GM18907 (cell line): ENCODE results near the gene FGGY.
"Not testable (repeated sequence)": the region's sequence is repeated elsewhere in the genome, so short reads cannot be mapped to it uniquely, and the experiment has no call there.

ENCODE experiments used
- ATAC-seq: cut with Tn5 transposase; IDR thresholded peaks from one replicate; pipeline ENCODE4 v1.9.1; 2021; ENCODE audit warnings: mild to moderate bottlenecking, moderate library complexity; ENCODE audit not compliant: unreplicated experiment

FGGY gene

GRCh38 chr1:59605184-59605583 is 308.3 kb downstream of the FGGY start:
- peak; percentile 54 for ATAC-seq

DNA sequence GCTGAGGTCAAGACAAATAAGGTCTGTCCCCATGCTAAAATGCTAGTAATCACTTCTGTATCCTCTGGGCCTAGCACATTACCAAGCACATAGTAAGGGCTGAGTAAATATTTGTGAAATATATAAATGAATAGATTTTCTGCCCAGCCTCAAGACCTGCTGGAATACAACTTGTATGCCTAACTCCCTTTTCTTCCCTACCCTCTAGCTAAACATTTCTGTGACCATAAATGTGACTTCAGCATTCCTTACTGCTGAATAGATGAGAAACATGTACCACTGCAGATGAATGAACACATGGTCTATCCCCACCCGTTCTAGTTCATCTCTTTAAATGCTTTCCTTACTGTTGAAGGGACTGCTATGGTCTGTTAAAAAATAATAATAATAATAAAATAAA is 308.9 kb downstream of the FGGY start:
- no peak for ATAC-seq

DNA sequence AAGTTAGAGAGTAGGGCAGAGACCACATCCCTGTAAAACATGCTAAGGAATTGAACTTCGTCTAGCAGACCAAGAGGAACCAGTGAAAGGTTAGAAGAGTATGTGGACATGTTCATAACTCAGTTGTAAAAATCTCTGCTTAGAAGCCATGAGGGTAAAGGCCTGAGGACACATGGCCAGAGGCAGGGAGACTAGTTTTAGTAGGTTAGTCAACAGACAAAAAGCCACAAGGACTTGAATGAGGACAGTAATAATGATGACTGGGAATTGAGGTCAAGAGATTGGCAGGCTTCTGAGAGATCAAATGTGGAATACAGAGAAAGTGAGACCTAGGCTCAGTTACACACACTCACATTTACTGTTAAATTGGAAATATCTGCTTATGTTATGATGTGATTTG is 312.4 kb downstream of the FGGY start:
- ATAC-seq = no peak

GRCh38 chr1:59610499-59610898 is 313.6 kb downstream of the FGGY start:
- ATAC-seq = not testable (repeated sequence)

DNA sequence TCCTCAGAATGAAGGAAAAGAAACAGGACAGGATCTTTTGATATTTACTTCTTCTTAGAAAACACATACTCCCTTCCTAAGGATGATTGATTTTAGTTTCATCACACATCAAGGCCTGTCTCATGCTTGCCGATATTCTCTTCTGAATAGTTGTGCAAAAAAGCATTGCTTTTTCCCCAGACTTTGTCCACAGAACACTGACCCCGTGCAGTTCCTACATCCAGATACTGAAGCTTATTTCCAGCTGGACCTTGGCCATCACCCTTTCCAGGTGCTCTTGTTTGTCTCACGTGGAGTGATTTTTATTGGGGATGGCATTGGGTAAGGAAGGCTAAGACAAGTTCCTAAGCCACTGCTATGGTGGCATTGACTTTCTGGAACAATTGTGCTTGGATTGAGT is 320.5 kb downstream of the FGGY start:
- ATAC-seq = no peak

GRCh38 chr1:59619557-59619956 is 322.7 kb downstream of the FGGY start:
- no peak for ATAC-seq

GRCh38 chr1:59625384-59625783 is 328.5 kb downstream of the FGGY start:
- ATAC-seq = no peak

DNA sequence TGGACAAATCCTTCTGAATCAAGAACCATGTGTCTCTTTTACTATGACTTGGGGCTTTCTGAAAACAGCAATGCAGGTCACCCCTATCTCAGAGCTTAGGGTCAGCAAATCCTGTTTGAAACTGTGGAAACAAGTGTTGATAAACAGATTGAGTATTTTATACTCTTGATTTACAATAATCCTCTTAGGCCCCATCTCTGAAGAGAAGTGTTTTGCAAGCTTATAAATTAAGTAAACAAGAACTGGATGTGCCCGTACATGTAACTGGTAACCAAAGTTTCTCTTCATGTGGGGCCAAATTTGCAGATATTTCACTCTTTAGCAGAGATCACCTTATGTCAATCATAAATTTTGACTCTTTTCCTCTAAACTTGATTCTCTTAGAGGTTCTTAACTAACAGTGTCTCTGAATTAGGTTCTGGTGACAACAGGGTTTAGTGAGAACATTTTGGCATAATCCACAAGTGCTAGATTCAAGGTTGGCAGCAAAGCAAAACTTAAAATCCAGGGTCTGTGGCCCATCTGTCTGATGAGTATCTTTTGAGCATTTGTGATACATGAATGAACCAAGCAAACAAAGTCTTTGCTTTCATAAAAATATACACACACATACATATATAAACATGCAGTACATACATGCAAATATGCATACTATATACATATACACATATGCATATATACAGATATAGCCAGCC is 334.8 kb downstream of the FGGY start:
- ATAC-seq = no peak

DNA sequence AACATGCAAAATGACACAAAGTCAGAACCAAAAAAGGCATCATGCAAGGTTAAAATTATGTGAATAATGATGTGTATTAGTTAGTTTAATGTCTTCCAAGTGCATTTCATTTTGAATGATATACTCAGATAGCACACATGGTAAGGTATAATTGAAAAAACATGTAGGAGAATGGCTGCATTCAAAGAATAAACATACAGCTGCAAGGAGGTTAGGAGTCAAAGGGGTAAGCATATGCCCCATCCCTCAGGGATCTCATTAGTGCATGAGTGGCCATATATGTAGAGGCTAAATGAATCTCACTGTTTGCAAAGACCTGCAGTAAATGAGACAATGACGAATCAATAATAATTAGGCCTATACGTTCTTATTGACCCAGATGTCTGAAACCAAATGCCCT is 338.2 kb downstream of the FGGY start:
- ATAC-seq = no peak

GRCh38 chr1:59638231-59638711 is 341.4 kb downstream of the FGGY start:
- ATAC-seq = no peak

DNA sequence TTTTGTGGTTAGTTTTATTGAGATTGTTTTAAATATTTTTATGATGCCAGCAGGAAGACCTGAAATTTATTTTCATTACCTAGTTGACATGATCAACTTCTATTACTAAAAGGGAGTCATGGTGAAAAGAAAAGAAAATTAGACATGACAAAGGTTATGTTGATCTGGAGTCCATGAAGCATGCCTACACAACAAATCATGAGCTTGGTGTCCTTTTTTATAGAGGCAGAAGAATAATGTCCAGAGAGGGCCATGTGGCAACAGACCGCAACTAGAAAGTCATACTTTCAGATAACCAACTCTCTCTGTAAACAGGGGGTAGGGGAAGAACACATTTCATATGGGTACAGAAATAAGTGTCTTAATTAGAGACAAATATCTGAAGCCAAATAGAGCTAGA is 342.4 kb downstream of the FGGY start:
- no peak for ATAC-seq

- no peak for ATAC-seq
These were observed 344.0 kb downstream of the FGGY start for GRCh38 chr1:59640851-59641250.

DNA sequence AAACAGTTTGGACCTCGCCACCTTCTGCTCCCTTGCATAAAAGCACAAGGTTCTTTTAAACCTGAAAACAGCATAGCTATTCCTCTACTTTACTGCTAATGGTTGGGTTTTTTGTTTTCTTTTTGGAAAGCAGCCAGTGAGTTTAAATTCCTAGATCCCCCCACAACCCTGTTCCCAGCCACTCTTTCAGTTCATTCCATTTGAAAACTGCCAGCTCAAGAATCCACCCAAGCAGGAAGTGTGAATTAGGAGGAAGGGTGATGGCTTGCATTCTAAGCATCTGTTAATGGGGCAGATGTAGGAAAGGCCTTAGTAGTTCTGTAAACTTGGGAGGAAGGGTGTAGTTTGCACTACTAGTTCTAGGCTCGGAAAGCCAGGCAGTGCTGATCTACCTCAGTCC is 344.9 kb downstream of the FGGY start:
- ATAC-seq = no peak

- no peak for ATAC-seq
These were observed 346.6 kb downstream of the FGGY start for GRCh38 chr1:59643526-59643925.

- ATAC-seq = no peak
These were observed 349.0 kb downstream of the FGGY start for GRCh38 chr1:59645893-59646292.

DNA sequence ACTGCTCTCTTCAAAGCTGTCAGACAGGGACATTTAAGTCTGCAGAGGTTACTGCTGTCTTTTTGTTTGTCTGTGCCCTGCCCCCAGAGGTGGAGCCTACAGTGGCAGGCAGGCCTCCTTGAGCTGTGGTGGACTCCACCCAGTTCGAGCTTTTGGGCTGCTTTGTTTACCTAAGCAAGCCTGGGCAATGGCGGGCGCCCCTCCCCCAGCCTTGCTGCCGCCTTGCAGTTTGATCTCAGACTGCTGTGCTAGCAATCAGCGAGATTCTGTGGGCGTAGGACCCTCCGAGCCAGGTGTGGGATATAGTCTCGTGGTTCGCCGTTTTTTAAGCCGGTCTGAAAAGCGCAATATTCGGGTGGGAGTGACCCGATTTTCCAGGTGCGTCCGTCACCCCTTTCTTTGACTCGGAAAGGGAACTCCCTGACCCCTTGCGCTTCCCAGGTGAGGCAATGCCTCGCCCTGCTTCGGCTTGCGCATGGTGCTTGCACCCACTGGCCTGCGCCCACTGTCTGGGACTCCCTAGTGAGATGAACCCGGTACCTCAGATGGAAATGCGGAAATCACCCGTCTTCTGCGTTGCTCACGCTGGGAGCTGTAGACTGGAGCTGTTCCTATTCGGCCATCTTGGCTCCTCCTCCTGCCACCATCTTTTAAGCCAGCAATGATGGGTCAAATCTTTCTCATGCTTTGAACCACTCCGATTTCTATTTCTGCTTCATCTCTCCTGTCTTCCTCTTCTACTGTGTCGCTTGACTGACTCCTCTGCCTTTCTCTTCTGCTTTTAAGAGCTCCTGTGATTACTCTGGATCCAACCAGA is 356.5 kb downstream of the FGGY start:
- ATAC-seq = not testable (repeated sequence)

GRCh38 chr1:59653968-59654367 is 357.1 kb downstream of the FGGY start:
- ATAC-seq = no peak

DNA sequence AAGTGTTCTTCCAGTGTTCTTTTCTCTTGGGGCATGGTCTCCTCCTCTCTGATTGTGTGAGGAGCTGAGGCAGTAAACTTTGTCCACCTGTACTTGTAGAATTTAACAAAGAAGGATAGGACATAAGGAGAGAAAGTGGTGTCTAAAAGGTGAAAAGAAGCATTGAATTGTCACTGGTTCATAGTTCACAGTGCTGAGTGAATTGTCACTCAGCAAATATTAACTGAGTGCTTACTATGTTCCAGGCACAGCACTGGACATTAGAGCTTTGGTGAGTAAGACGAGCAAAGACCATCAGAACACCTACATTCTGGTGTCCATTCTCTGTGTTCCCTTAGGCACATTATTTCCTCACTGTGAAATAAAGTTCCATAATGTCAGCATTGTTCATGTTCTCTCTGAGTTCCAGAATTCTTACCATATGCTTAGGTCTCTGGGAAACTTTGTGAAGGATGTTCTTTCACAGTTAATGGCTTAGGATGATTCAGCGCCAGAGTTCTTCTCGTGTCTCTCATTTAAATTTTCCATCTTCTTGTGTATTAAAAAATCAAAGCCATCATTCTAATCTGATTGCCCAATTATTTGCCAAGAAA is 361.1 kb downstream of the FGGY start:
- ATAC-seq = no peak

DNA sequence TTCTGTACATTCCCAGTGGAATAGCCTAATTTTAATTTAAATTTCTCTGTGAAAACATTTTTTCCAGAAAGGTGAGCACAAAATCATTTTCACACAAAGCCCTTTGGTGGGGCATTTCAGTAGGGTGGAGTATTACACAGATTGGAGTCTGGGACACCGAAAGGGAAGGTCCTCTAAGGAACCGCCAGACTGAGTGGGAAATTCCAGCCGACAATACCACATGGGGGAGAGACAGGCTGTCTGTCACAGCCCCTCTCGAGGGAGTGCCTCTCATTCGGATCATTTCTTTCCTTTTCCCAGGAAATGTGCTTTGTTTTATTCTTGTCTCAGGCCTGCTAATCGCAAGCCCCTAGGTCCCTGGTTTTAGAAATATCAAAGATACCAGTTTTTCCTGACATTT is 367.3 kb downstream of the FGGY start:
- ATAC-seq = no peak

DNA sequence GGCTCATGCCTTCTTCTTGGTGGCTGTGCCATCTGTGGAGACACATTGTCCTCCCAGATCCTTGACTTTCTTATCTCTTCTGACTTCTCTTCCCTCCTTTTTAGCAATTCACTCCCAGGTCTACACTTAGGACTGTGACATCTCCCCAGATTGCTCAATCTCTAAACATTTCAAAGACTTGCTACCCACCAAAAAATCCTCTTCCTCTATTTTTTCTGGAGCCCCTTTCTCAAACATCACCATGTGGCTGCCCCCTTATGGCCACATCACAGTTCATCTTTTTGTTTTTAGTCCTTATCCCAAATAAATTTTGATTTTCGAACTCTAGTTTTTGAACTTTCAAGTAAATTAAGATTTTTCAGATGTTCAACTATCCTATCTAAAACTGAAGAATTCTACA is 369.2 kb downstream of the FGGY start:
- no peak for ATAC-seq

GRCh38 chr1:59667020-59667419 is 370.1 kb downstream of the FGGY start:
- ATAC-seq = no peak

DNA sequence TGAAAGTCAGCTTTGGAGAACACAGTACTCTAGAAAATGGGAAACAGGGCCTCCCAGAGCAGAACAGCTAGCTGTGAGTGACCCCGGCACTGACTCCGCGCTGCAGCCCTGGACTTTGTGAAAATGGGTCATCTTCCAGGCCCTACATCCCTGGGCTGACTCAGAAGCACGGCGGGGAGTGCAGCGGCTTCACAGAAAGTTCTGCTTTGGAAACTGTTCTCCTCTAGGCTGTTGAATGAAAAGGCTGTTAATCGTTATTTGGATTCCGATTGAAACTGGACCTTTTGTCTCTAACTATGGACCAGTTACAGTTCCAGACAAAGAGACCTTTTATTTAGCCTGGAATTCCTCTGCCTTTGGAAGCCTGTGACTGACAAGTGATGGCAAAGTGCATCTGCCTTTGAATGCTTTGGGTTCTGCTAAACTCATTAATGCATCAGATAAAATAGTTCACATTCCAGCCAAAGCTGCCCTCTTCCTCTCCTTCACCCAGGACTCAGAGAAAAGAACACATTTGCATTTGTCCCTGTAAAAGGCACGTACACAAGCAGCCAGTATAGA is 372.9 kb downstream of the FGGY start:
- ATAC-seq = no peak
